HG03175 (cell line): ENCODE measurements around the gene GPC3.
"Not testable (repeated sequence)": the region's sequence is repeated elsewhere in the genome, so short reads cannot be mapped to it uniquely, and the experiment has no call there.

Source experiments
- ATAC-seq: cut with Tn5 transposase; IDR thresholded peaks from one replicate; pipeline ENCODE4 v1.9.1; 2021; ENCODE audit warnings: mild to moderate bottlenecking, moderate library complexity; ENCODE audit not compliant: unreplicated experiment

The GPC3 gene

GRCh38 chrX:133537142-133537541 is 448.3 kb downstream of the GPC3 start:
- ATAC-seq = no peak

DNA sequence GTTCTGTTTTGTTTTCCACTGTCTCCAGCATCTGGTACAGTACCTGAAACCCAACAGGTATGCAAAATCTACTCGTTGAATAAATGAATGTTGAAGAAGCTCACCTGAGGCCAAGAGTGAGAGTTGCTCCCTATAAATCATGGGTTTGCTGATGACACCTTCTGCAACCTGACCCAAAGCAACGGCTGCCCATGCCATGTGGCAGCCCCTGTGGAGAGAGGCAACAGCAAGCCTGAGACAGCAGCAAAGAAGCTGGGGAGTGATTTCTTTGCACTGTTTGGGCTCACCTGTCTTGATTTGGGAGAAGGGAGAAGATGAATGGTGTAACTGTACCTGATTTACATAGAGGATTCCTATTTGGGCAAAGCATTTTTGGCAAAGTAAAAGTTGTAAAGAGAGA is 450.3 kb downstream of the GPC3 start:
- ATAC-seq = no peak

DNA sequence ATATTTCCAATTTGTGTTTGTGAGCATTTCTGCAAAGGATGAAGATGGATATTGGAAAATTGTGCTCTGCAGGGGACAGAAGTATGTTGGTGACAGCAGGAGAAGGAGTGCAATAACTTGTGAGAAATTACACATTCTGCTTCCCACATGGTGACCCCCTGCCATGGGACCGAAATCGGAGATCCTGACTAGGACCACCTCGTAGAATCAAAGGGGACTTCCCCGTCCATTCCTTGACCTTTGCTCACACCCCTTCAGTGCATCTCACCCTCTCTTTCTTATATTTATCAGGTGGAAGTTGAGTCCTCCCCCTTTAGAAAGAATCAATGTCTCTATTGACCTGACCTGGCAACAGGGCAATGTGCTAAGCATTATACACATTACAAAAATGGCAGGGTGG is 451.2 kb downstream of the GPC3 start:
- no peak for ATAC-seq

DNA sequence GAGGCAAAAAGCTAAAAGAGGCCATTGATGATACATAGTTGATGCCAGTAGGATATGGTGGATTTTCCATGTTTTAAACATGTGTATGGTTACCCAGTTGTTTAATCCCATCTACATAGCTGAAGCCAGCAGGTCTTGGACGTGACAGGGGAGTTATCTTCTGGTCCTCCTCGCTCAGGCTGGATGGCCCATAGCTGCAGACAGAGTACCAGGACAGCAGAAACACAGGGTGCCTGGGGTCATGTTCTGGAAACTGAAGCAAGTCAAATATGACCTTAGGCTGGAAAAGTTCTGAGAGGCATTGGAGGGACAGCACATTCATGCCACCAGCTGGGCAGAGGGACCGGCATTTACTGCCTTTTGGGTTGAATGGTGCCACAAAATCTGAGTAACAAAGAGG is 452.1 kb downstream of the GPC3 start:
- ATAC-seq = no peak

DNA sequence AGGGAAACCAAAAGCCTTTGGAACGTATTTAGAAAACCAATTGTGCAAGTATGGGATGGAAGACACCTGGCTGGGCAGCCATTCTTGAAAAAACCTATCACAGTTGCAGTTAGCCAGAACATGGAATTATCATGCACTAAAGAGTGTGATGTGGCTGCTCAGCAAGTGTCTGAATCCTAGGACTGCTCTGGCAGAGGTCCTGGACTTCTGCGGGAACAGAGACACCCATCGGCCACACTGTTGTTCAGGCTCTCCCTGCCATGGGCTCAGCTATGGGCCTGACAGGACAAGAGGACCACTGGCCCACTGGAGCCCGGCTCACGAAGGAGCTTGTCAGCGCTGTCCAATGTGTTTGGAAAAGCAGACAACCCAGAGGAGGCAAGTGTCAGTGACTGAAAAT is 454.4 kb downstream of the GPC3 start:
- no peak for ATAC-seq

DNA sequence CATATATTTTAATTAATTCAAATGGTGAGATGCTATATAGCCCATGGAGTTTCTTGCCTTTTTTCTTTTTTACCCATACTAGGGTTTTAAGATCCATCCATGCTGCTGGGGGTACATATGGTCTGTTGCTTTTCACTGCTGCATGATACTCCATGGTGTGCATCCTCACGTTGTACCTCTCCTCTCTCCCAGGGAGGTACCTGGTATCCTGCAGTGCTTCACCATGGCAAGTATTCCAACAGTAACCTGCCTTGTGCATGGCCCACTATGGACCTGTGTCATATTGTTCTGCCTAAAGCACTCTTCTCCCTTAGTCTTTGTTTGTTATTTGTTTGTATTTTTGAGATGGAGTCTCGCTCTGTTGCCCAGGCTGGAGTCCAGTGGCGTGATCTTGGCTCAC is 455.8 kb downstream of the GPC3 start:
- ATAC-seq = no peak

GRCh38 chrX:133527825-133528224 is 457.6 kb downstream of the GPC3 start:
- no peak for ATAC-seq

GRCh38 chrX:133527415-133527814 is 458.0 kb downstream of the GPC3 start:
- no peak for ATAC-seq

DNA sequence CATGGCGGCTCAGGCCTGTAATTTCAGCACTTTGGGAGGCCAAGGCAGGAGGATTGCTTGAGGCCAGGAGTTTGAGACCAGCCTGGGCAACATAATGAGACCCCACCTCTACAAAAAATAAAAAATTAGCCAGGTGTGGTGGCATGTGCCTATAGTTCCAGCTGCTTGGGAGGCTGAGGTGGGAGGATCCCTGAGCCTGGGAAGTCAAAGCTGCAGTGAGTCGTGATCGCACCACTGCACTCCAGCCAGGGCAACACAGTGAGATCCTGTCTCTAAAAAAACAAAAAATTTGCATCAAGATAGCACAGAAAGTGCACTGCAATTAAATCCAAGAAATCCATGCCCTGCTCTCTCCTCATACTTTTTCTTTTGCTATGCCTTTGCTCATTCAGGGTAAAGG is 458.6 kb downstream of the GPC3 start:
- ATAC-seq = not testable (repeated sequence)

- ATAC-seq = no peak
Observed at GRCh38 chrX:133523526-133523925, 461.9 kb downstream of the GPC3 start.

GRCh38 chrX:133523081-133523487 is 462.3 kb downstream of the GPC3 start:
- no peak for ATAC-seq

DNA sequence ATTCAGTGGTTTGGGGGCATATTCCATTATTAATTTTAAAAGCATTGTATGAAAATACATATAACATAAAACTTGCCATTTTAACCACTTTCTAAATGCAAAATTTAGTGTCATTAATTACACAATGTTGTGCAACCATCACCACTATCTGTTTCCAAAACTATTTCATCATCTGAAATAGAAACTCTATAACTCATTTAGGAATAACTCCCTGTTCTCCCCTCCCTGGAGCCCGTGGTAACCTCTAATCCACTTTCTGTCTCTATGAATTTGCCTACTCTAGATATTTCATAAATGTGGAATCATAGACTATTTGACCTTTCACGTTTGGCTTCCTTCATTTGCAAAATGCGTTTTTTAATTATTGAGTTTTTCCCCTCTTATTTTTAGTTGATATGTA is 468.7 kb downstream of the GPC3 start:
- ATAC-seq = no peak

- ATAC-seq = no peak
Observed at GRCh38 chrX:133514486-133514885, 470.9 kb downstream of the GPC3 start.

GRCh38 chrX:133513123-133513522 is 472.3 kb downstream of the GPC3 start:
- no peak for ATAC-seq

GRCh38 chrX:133511041-133511440 is 474.4 kb downstream of the GPC3 start:
- ATAC-seq = no peak

DNA sequence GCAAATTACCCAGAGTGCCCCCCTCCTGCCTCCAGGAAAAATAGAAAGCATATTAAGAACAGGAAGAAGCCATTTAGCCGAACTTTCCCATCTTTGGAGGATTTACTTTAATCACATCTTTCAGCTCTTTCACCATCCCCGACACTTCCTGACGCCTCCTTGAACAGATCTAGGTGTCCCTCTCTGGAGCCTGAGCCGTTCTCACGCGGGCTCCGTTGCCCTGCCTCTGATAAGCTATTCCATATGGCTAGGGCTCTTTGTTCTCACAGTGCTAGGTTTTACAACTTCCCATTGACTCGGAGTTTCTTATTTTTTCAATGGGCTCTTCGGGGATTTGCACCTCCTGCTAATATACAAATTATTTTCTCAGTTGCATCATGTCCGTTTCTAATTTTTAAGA is 488.0 kb downstream of the GPC3 start:
- ATAC-seq = no peak

GRCh38 chrX:133495464-133496391 is 489.7 kb downstream of the GPC3 start:
- no peak for ATAC-seq

GRCh38 chrX:133493366-133493765 is 492.0 kb downstream of the GPC3 start:
- no peak for ATAC-seq

GRCh38 chrX:133490955-133491354 is 494.4 kb downstream of the GPC3 start:
- ATAC-seq = no peak
